Measurements from ENCODE around the gene OTUD3.

DNA sequence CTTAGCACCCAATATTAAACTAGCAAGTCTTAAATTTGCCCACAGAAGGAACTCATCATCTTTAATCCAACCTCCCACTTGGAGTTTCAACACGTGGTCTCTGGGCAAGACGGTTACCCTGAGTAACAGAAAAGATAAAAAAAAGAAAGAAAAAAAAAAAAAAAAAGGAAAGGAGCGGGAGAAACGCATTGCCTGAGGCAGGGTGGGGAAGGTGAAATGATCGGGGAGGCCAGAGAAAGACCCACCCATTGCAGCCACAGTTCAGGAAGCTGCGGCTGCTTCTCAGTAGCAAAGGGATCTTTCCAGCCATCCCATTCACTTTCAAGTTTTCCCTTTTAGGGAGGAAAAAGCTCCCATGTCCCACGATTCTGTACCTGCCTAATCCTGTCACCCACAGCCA lies 32.0 kb upstream of the OTUD3 start:
- no peak for TF ChIP-seq EZH2 (IDR thresholded peaks at IDR 0.05; ENCODE audit: borderline replicate concordance, low read length)
- TF ChIP-seq, protein P1, sequence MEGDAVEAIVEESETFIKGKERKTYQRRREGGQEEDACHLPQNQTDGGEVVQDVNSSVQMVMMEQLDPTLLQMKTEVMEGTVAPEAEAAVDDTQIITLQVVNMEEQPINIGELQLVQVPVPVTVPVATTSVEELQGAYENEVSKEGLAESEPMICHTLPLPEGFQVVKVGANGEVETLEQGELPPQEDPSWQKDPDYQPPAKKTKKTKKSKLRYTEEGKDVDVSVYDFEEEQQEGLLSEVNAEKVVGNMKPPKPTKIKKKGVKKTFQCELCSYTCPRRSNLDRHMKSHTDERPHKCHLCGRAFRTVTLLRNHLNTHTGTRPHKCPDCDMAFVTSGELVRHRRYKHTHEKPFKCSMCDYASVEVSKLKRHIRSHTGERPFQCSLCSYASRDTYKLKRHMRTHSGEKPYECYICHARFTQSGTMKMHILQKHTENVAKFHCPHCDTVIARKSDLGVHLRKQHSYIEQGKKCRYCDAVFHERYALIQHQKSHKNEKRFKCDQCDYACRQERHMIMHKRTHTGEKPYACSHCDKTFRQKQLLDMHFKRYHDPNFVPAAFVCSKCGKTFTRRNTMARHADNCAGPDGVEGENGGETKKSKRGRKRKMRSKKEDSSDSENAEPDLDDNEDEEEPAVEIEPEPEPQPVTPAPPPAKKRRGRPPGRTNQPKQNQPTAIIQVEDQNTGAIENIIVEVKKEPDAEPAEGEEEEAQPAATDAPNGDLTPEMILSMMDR (conservative IDR thresholded peaks at IDR 0.05 in 1 of 2, IDR thresholded peaks at IDR 0.05 in 1 of 2; ENCODE audit: extremely low read depth in 1 of 2, insufficient read depth in 1 of 2, low read depth in 1 of 2, low read length in 2 of 2) = no peak

Data from mammary epithelial cell (primary cell).